Prostate gland (tissue), 2 donors: ENCODE measurements around the gene ABCA13. TPM values are rescaled to one million over a fixed set of nuclear protein-coding genes. Genes with fewer than 3 reads are reported as not detected.

Source experiments
- DNase-seq: peaks from one replicate; pipeline ENCODE4 v3.0.0-alpha.2; 2019; ENCODE audit warnings: low spot score
- H3K27ac ChIP-seq, 2 donors: fragments of 200-600 bp; sonication (generic); 2 replicates each; pipeline ENCODE4 v1.5.1; 2017 to 2019
- H3K27me3 ChIP-seq: fragments of 200-600 bp; sonication (generic); replicated peaks from 2 replicates; pipeline ENCODE4 v1.5.1; 2019; ENCODE audit not compliant: insufficient read depth
- H3K36me3 ChIP-seq, 2 donors: fragments of 200-600 bp; sonication (generic); 1 replicate in 1 of 2; 2 replicates in 1 of 2; pipeline versions ENCODE4 v1.5.1 to v1.8.1; 2017 to 2019
- H3K4me1 ChIP-seq: fragments of 200-600 bp; sonication (generic); replicated peaks from 2 replicates; pipeline ENCODE4 v1.5.1; 2019
- H3K4me3 ChIP-seq, 2 donors: fragments of 200-600 bp; sonication (generic); 2 replicates each; pipeline ENCODE4 v1.5.1; 2017 to 2019
- H3K9me3 ChIP-seq: fragments of 200-600 bp; sonication (generic); 2 replicates; pipeline ENCODE4 v1.5.1; 2017
- POLR2A ChIP-seq: fragments of 450-650 bp; IDR thresholded peaks from one replicate; pipeline ENCODE4 v1.6.1; 2016; ENCODE audit warnings: antibody characterized with exemption, mild to moderate bottlenecking
- POLR2AphosphoS5 ChIP-seq: sonication (generic); formaldehyde crosslinking; IDR thresholded peaks from one replicate; pipeline ENCODE4 v1.6.1; 2017; ENCODE audit warnings: antibody characterized with exemption
- WGBS: methylation state at CpG from one replicate; pipeline ENCODE4 v1.1.5; 2018; 5-methylcytosine and 5-hydroxymethylcytosine counted together
- intact Hi-C: fragments of 100-400 bp; cut with DNase I; formaldehyde crosslinking; loops from one replicate; pipeline ENCODE4 v1.14.2; 2022
- total RNA-seq, 2 donors: library from RNA; depleted of rRNA; stranded (reverse); fragments of >200 nt; gene quantifications; one replicate each; pipeline ENCODE4 v1.1.0, GENCODE V29; 2016
- TF ChIP-seq, protein P1 (sequence below), 4 experiments: fragments of 200-600 bp in 2 of 4; fragments of 450-650 bp in 2 of 4; sonication (generic) in 2 of 4; IDR thresholded peaks; 1 replicate in 3 of 4; 2 replicates in 1 of 4; pipeline ENCODE4 v1.5.1; 2016 to 2019; ENCODE audit warnings: antibody characterized with exemption in 4 of 4, mild to moderate bottlenecking in 2 of 4, moderate library complexity in 2 of 4

ABCA13 gene
- total RNA-seq, 2 donors from 2014 or later: 0.14 to 3.5 TPM

- WGBS: 61% methylated on average over 1 of the region's 1 CpG
- Histone ChIP-seq H3K36me3 (no peaks in the 10 kb centered on the region), H3K27ac (no peak overlapping the region), H3K9me3 (no peaks in the 10 kb centered on the region), H3K27me3 (no peaks in the 10 kb centered on the region), H3K4me3 (no peak overlapping the region), H3K4me1 (no peaks in the 10 kb centered on the region)
- TF ChIP-seq POLR2AphosphoS5 (no peak), POLR2A (no peak)
- TF ChIP-seq, protein P1, sequence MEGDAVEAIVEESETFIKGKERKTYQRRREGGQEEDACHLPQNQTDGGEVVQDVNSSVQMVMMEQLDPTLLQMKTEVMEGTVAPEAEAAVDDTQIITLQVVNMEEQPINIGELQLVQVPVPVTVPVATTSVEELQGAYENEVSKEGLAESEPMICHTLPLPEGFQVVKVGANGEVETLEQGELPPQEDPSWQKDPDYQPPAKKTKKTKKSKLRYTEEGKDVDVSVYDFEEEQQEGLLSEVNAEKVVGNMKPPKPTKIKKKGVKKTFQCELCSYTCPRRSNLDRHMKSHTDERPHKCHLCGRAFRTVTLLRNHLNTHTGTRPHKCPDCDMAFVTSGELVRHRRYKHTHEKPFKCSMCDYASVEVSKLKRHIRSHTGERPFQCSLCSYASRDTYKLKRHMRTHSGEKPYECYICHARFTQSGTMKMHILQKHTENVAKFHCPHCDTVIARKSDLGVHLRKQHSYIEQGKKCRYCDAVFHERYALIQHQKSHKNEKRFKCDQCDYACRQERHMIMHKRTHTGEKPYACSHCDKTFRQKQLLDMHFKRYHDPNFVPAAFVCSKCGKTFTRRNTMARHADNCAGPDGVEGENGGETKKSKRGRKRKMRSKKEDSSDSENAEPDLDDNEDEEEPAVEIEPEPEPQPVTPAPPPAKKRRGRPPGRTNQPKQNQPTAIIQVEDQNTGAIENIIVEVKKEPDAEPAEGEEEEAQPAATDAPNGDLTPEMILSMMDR (IDR thresholded peaks at IDR 0.05): no peak
- no peak for DNase-seq
- intact Hi-C loops: no loop called here
Observed at GRCh38 chr7:48420206-48420605, 248.9 kb downstream of the ABCA13 start.

DNA sequence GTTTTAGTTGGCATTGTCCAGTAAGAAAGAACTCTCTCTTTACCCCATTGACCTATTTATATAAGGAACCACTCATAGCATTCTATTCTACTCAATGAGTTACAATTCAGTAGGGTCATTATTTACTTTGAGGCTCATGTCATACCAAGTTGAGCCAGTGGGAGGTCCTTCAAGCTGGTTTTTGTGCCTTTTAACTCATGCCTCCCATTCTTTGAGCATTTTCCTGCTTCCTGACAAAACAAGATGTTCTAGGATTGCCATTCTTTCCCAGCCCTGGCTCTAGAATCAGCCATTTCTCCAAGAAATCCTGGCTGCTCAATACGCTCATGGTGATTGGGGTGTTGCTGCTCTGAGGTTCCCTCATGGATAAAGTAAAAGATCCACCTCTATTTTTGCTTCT is 250.1 kb downstream of the ABCA13 start:
- H3K9me3 ChIP-seq: no peaks in the 10 kb centered on the region
- H3K4me3 ChIP-seq: no peak overlapping the region
- H3K27me3 ChIP-seq: no peaks in the 10 kb centered on the region
- no peak overlapping the region for H3K27ac ChIP-seq
- intact Hi-C loops: no loop called here
- no peaks in the 10 kb centered on the region for H3K4me1 ChIP-seq
- TF ChIP-seq, protein P1 (IDR thresholded peaks at IDR 0.05): no peak
- no peak for TF ChIP-seq POLR2A
- no peak for TF ChIP-seq POLR2AphosphoS5
- WGBS: 96% methylated on average over 1 of the region's 1 CpG
- no peak for DNase-seq
- H3K36me3 ChIP-seq: no peaks in the 10 kb centered on the region

- DNase-seq: no peak
- intact Hi-C loops: no loop called here
- no peaks in the 10 kb centered on the region for H3K36me3 ChIP-seq
- H3K27me3 ChIP-seq: no peaks in the 10 kb centered on the region
- H3K27ac ChIP-seq: no peak overlapping the region
- TF ChIP-seq POLR2AphosphoS5 (no peak), POLR2A (no peak)
- TF ChIP-seq, protein P1 (IDR thresholded peaks at IDR 0.05): no peak
- no peaks in the 10 kb centered on the region for H3K4me1 ChIP-seq
- no peaks in the 10 kb centered on the region for H3K9me3 ChIP-seq
- no peak overlapping the region for H3K4me3 ChIP-seq
- WGBS: 39% methylated on average over 3 of the region's 3 CpGs
Observed at GRCh38 chr7:48424731-48425130, 253.5 kb downstream of the ABCA13 start.

- no peak overlapping the region for H3K4me3 ChIP-seq
- no peaks in the 10 kb centered on the region for H3K9me3 ChIP-seq
- no peaks in the 10 kb centered on the region for H3K36me3 ChIP-seq
- no peak for DNase-seq
- no peaks in the 10 kb centered on the region for H3K4me1 ChIP-seq
- 45% methylated on average over 6 of the region's 6 CpGs for WGBS
- H3K27ac ChIP-seq: no peak overlapping the region
- no peak for TF ChIP-seq POLR2A
- intact Hi-C loops: no loop called here
- no peaks in the 10 kb centered on the region for H3K27me3 ChIP-seq
Observed at GRCh38 chr7:48426331-48426965, 255.2 kb downstream of the ABCA13 start.

DNA sequence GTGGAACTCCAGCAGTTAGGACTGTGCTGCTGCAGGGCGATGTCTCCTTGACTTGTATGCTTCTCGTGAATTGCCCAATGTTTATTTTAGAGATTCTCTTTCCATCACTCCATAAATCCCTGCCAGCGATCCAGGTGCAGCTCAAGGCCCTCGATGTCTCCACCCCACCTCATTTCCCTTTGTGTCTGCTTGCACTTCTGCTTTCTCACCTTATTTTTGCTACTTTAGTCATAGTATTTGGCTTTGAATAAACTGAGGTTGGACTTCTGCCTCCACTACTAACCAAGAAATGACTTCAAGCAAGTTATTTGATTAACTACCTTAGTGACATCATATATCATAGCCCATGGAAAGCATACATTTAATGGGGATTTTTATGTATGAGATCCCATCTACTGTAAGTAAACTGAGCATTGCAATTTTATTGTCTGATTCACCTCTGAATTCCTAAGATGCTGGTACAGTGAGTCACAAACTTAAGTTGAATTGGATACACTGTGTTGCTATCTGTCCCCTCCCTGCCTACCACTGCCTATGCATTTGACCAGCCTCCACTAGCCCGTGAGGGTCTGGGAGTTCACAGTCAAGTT is 255.8 kb downstream of the ABCA13 start:
- Histone ChIP-seq H3K4me3 (no peak overlapping the region), H3K27me3 (no peaks in the 10 kb centered on the region), H3K36me3 (no peaks in the 10 kb centered on the region), H3K4me1 (no peaks in the 10 kb centered on the region), H3K9me3 (no peaks in the 10 kb centered on the region), H3K27ac (no peak overlapping the region)
- DNase-seq: no peak
- no peak for TF ChIP-seq POLR2A
- TF ChIP-seq, protein P1 (IDR thresholded peaks at IDR 0.05): no peak
- no peak for TF ChIP-seq POLR2AphosphoS5
- intact Hi-C loops: no loop called here
- 29% methylated on average over 5 of the region's 5 CpGs for WGBS
